DMS79 (cell line): ENCODE measurements around the gene DLG4.
A peak's percentile ranks its signal among the peaks of the same experiment; 100 is the strongest.
"Not testable (repeated sequence)": the region's sequence is repeated elsewhere in the genome, so short reads cannot be mapped to it uniquely, and the experiment has no call there.

Experiments used
- DNase-seq: peaks from one replicate; lab custom pipeline; 2025; lab: John Stamatoyannopoulos, UW

The DLG4 gene

DNA sequence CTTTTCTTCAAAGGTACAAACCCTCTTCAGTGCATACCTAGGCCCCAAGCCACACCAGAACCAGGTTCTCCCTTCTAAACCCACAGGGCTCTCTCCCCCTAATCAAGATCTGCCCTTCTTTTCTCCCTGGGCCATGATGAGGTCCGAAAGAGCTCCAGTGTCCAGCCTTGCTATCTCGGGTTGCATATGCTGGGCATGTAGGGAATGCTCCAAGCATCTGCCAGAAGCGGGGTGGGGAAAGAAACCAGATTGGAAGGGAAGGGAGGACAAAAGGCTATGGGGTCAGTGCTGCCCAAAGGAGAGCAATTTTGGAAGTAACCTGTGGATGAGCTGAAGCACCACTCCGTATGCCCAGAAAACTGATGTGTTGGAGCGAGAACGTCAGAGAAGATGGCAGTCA is 29.6 kb upstream of the DLG4 start:
- DNase-seq, result no peak

DNA sequence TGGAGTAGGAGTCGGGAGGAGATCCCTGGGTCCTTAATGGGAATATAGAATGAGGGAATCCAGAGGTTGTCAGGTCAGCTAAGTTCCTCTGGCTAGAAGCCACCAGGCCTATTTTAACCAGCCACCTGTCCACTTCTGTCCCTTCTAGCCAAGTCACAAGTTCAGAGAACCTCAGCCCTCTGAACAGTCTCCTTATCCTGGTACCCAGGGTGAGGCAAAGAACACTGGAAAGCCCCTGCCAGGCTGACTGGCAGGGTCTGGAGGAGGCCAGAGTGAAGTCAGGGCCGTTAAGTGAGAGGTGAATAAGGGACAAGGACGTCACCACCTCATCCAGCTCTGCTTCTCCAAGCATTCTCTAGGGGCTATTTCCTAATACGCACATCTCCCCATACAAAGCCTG is 29.2 kb upstream of the DLG4 start:
- DNase-seq, result no peak

DNA sequence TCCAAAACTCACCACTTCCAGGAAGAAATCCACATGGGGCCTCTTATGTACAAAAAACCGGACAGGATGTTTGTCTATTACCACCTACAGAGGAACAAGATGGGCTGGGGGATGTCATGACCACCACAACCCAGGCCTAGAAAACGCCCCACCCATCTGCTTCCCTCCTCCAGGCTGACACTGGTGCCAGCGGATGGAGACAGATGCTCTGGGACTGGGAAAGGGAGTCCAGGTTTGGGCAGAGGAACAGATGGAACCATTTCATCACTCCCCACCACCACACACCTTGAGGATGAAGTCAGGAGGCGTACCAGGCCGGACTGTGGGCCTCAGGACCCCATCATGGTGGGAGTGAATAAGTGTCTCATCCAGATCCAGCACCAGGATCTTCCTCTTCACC is 27.1 kb upstream of the DLG4 start:
- no peak for DNase-seq

DNA sequence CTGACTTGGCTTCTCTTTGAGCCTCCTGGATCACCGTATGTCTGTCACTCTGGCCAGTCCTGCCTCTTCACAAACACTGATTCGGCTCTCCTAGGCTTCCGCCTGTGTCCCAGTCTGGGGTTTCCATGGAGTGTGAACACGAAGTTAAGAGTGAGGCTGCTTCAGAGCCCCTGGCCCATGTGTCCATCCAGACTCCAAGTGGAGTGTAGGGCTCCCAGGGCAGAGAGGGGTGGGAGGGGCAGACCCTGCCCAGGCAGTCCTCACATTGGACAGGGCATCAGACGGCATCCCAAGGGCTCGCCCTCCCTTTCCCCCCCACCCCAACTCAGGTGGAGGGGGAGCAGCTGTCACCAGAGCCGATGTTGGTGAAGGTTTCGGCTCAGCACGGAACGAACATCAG is 24.2 kb upstream of the DLG4 start:
- DNase-seq, result not testable (repeated sequence)

DNA sequence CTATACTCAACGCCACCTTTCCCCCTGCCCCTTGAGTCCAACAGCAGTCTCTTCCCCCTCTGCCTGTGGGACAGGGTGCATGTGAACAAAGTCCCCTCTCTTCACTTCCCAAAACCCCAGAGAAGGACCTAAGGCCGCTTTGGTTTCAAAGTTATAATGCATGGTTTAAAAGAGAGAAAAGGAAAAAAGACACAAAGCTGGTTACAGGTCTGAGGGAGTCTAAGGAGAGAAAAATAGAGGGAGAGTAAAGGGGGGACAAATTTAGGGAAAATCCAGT is 23.8 kb upstream of the DLG4 start:
- no peak for DNase-seq

DNA sequence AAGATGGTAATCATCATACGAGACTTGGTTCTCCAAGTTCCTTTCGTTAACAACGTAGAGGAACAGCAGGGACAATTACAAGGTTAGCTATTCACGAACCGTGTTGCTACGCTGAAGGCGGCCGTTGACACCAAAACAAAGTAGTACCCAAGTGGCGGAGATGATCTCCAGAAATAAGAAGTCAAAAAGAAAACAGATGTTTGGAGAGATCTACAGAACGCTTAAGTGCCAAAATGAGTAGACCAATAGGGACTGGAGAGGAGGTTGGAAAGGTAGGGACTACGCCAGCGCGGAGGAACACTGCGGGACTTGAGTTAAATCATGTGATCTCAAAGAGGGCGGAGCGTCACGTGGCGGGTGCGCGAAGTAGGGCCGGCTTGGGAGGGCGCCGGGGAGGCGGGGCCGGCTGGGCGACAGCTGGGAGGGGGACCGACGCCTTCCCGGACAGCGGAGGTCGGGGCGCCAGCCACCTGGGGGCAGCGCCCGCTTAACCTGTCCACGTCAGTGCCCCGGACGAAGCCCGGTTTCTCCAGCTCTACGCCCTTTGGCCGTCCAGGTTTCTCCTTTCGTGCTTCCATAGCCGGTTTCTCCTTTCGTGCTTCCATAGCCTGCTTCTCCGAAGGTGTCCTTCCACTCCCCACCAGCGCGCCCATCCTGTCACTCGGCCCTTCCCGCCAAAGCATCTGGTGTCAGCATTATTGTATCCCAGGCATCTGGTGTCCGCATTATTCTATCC is 23.2 kb upstream of the DLG4 start:
- peak; percentile 84 for DNase-seq

DNA sequence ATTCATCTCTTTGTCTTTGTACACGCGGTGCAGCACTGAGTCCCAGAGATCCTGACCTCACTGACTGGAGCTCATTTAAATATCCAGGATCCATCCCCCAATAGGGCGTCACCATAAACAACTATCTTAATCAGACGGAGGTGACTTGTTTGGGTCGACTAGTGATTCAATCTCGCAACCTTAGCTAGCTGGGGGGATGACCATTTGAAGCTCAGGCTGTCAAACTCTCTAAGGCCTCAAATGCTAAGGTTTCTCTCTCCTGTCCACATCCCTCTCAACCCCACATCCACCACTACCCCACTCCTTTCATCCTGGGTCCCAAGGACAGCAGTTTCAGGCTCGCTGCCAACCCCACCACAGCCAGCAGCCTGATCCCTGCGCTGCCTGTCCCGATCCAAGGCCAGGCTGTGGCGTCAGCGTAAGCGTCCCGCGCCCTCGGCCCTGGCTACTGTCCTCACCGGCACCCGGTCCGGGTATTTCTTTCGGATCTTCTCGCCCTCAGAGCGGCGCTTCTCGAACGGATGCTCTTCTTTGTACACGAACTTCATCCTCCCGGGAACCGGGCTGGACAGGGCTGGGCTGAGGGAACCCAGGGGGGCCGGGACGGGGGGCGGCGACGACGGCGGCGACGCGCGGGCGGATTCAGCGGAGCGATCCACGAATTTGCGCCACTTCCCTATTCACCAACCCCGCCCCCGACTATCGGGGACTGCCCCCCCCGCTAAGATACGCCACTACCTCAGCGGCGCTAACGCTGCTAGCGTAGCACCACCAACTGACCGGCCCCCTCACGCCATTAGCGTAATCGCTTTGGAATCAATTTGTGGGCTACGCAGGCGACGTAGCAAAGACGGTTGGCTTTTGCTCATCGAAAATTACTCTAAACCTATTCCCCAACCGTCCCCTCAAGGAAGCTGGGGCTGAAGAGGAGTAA is 22.4 kb upstream of the DLG4 start, which contains the start of gene GABARAP:
Gene GABARAP, minus strand, starts transcription at position 667 of the 934 bp plus-strand sequence. Its CDS starts 119 bp downstream, at position 548.
- peak; percentile 66 for DNase-seq

DNA sequence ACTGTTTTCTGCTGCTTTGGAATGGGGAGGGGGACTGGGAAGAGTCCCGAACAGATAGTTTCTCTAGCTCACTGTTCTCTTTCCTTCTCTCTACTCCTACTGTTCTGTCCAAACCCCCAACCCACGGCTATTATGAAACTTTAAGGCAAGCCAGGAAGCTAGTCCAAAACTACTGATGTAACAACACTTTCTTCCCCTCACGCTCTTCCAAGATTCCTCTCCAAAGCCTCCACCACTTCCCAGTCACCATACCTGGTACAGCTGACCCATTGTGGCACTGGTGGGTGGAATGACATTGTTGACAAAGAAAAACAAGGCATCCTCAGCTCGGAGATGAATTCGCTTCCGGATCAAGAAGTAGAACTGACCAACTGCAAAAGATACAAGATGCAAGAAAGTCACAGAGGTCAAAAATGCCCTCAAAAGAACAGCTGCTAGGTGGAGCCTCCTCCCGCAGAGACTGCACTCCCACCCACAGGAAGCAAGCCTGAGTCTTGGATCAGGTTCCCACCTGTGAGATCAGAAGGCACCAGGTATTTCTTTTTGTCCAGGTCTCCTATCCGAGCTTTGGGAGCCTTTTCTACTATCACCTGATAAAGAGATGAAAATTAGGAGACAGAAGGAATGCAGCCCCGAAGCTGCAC is 21.6 kb upstream of the DLG4 start:
- no peak for DNase-seq

DNA sequence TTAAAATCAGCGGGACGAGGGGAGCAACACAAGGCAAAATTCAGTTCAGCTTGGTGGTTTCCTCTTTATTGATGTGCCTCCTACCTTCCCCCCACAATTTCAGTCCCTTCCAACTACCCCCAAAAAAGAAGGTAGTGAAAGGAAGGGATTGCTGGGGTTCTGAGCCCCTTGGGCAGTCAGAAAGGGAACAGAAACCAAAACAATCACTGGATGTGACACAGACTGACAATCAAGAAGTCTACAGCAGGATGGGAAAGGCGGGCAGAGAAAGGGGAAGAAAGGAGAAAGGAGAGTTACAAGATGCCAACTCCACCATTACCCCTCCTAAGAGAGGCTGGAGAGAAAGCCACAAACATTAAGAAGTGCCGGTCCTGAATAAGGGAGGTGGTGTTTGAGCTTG is 20.7 kb upstream of the DLG4 start:
- no peak for DNase-seq

DNA sequence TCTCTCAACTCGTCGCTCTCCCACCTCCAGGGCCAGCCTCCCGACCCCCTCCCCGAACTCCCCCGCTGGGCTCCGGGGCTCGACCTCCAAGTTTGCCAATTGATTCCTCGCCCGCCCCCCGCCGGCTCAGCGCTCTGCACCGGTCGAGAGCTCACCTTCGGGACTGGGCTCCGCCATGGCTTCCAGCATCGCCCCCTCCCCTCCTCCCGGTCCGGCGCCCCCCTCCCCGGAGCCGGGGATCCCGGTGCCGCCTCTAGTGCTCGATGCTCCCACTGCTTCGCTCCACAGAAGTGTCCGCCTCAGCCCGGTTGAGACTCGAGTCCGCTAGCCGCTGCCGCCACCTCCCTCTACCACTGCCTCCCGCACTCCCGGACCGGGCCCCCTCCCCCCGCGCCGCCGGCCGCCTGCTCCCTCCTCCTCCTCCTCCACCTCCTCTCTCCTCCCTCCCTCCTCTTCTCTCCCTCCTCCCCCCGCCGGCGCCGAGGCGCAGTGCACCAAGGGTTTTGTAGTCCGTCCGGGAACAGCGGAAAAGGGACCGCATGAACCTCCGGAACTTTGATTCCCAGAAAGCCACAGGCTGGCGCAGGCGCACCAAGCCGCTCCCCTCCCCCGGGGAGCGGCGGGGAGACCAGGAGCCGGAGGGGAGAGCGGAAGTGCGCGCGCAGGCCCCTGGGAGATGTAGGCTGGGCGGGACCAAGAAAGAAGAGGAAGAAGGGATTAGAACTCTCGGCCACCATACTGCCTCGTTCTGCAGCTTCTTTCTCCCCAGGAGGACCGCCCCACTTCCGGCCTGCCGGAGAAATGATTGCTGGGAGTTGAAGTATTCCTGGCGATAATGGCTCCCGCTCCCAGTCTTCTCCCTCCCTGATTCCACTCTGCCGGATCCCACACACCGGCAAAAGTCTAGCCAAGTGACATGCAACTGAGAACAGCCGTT is 19.7 kb upstream of the DLG4 start, which contains the start of gene PHF23:
Gene PHF23, minus strand, starts transcription at position 367 of the 937 bp plus-strand sequence. Its CDS starts 178 bp downstream, at position 189.
- DNase-seq, result peak; percentile 98

DNA sequence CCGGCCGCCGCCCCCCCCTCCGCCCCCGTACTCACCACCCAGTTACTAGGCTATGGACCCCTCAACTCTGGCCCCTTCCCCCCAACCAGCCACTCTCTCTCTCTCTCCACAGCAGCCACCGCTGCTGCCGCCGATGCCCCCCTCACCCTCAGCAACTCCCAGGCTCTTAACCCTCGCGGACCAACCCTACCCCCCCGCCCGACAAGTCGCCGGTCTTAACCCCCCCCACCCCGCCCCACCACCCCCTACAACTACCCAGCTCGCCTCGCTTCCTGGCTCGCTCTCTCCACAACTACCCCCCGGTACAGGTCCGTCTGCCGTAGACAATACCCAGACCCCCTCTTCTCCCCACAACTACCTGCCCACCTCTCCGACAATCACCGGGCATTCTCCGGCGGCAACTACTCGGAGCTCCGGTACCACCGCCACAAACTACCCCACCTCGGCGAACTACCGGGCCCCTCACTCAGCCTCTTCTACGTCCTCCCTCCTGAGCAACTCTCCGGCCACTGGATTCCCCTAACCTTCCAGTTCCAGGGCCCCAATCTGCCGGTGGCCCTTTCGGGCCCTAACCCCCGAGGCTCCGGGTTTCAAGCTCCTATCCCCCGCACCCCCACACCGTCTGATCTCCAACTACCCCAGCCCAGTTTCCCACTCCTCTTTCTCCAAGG is 18.9 kb upstream of the DLG4 start:
- DNase-seq, result no peak

DNA sequence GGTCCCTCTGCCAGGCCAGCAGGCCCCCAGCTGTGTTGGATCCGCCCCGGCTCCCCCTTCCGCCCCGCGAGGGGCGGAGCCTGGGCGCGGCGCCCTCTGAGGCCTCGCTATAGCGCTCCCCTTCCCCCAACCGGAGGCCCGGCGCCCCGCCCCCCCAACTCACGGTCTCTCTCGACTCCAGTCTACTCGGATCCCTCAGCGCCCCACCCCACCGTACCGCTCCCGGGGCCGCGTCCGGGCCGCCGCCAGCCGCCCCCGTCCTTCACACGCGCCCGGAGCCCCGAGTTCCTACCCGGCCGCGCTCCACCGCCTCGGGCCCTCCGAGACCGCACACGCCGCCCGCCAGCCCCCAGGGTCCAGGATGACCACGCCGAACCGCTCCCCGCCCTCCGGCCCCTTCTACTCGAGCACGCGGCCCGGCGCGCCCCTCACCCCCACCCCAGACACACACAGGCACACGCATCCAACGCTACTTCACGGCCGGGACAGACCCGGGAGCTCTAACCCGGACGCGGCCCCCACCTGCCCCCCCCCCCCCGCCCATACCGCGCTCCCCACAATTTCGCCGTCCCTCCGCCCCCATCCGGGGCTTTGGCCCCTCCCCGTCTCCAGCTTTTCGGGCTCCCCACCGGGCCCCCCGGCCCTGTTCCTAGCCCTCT is 18.3 kb upstream of the DLG4 start:
- no peak for DNase-seq

DNA sequence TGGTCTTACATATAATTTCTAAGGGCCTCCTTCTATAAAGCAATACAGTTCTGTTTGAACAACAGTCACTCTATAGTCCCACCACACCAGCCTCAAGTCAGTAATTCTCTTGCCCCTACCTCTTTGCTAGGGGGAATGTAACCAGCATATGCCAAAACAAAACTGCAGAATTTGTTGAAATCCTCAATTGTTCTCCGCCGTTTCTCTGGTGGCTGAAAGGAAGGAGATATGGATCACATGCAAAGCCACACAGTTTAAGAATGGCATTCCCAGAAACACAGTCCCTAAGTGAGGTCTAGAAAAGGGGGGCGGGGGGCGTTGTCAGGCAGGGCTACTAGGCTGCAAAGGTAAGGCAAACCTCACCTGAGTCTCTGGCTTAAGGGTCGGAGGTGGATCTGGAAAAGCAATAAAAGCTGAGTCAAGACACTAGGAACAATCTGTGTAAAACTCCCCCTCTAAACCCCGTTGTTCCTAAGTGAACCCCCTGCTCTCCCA is 17.7 kb upstream of the DLG4 start:
- DNase-seq, result no peak

DNA sequence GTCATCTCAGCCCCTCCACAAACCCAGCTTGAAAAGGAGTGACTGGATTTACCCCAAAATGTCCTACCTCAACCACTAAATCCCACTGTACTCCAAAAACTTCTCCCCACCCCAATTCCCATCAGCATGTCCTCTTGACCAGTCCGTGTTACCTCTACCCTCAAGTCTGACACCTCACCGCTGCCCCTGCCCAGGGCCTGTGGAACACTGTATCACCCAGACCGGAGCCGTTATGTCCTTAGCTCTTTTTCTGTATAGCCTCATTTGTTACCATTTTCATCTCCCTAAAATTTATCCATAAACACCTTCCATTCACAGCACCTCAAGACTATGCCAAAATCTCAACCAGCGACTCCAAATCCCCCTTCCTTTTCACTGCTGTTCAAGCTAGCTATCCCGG is 17.2 kb upstream of the DLG4 start:
- no peak for DNase-seq

DNA sequence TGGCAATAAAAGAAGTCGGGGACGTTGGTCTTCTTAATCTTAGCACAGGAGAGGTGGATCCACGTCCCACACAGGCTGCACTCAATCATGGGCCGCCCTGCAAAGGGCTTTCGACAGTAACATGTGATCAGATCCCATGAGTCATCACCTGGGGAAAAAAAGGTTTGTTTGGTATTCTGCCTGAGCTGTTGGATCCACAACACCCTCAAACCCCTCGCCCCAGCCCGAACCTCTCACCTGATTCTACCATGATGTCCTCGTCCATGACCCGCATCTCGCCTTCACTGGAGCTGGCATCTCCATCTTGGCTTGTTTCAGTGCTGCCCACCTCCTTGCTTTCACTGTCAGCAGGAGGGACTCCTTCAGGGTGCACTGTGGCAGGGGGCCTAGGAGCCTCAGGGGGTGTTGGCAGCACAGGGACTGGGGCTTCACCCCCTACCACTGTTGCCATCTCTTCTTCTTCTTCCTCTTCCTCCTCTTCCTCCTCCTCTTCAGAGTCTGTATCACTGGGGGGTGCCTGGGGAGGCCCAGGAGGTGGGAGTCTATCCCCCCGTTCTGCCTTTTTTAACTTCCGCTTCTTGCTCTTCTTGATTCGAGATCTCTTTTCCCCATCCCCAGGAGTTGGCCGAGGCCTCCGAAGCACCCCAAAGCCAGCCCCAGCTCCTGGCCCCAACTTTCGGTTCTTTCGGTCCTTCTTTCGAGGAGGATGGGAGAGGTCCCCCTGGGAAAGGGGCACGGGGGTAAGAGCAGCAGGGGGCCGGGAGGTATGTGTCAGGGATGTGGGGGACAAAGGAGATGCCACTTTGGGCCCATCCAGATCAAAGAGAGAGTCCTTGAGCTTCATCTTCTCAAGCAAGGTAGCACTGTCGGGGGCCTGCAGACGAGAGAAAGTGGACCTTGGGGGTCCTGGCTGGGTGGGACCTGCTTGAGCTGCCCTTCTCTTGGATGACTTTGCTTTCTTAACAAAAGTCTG is 16.3 kb upstream of the DLG4 start:
- DNase-seq, result no peak

DNA sequence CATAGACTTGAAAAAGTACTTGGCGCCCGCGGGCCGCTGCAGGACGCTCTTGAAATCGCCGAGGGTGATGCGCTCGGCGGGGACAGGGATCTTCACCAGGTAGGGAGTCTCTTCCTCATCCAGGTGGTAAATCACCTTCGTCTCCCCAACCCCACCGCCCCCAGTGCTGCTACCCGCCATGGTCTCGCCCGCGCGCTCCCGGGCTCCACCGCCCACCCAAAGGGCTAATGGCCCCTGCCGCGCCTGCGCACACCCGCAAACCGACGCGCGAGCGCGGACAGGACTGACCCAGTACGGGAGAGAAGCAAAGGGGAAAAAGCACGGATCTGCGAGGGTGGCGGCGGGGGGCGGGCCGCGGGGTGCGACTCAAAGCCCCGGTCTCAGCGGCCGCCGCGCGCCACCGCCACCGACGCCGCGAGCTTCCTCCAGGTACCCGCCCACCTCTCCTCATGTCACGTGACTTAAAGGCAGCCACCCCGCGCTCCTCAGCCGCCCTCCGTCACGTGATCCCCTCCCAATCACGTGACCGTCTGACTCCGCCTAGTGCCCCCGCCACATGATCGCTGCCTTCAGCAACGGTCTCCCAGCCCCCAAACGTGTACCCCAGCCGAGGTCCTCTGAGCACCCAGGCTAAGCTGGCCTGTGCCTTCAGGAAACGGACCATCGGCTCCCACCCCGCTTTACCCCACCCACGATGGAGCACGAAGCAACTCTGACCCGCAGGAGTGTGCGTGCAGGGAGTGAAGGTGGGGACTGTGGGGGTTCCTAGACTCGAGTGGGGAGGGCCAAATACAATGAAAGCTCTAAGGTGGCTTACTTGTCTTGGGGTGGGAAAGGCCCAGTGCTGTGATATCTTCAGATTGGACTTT is 14.7 kb upstream of the DLG4 start, which contains the start of gene DVL2:
Gene DVL2, minus strand, starts transcription at position 435 of the 869 bp plus-strand sequence. Its CDS starts 255 bp downstream, at position 180.
- peak; percentile 86 for DNase-seq

DNA sequence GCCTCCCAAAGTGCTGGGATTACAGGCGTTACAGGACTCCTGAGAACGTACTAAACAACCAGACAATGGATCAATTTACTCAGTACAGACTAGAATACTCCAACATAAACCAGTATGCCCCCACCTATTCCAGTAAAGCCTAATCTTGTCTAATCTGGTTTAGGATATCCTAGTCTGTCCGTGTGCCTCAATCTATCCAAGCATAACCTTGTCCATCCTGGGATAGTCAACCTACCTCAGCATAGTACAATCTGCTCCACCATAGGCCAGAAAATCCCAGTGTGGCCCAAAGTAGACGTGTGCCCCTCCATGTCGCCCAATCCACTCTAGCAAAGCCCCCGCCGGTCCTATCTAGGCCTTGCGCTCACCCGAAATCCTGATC is 14.1 kb upstream of the DLG4 start:
- no peak for DNase-seq

DNA sequence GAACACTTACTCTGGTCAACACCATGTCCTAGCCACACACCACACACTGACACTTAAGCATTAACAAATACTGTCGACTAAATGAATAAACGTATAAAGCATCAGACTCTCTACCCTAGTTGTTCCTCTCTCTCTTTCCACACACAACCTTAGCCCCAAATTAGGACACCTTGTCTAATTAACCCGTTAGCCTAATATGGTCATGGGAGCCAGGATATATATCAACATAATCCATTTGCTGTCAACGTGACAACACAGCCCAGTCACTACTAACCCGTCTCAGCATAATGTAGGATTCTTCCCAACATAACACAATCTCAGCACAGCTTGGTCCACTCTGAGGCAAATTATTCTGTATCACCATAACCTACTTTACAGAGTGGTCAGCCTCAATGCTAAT is 12.5 kb upstream of the DLG4 start:
- DNase-seq, result no peak
